Vagina (tissue), 2 donors: ENCODE measurements around the gene PRM3.

Source experiments
- POLR2A ChIP-seq, 2 donors: fragments of 450-650 bp; IDR thresholded peaks; one replicate each; pipeline ENCODE4 v1.6.1; 2017; ENCODE audit warnings: antibody characterized with exemption in 2 of 2, mild to moderate bottlenecking in 2 of 2, moderate library complexity in 2 of 2
- POLR2AphosphoS5 ChIP-seq, 2 donors: sonication (generic); formaldehyde crosslinking; IDR thresholded peaks; one replicate each; pipeline ENCODE4 v1.9.0; 2017; ENCODE audit warnings: antibody characterized with exemption in 2 of 2, mild to moderate bottlenecking in 2 of 2, low read depth in 1 of 2; ENCODE audit not compliant: insufficient read depth in 1 of 2
- TF ChIP-seq, protein P1 (sequence below), 3 experiments: fragments of 450-650 bp in 2 of 3; fragments of 200-600 bp in 1 of 3; sonication (generic) in 1 of 3; IDR thresholded peaks; one replicate each; pipeline ENCODE4 v1.5.1; 2017 to 2019; ENCODE audit warnings: antibody characterized with exemption in 3 of 3, mild to moderate bottlenecking in 2 of 3, moderate library complexity in 2 of 3

DNA sequence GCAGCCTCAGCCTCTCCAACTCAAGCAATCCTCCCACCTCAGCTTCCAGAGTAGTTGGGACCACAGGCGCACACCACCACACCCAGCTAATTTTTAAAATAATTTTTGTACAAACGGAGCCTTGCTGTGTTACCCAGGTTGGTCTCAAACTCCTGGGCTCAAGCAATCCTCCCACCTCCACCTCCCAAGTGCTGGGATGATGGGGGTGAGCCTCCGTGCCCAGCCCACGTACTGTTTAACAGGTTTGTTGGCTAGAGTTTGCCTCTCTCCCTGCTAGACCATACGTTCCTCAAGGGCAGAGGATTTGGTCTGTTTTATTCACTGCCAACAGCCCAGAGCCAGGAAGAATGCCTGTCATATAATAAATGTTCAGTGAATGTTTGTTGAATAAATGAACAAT is 44.0 kb downstream of the PRM3 start:
- TF ChIP-seq, protein P1, sequence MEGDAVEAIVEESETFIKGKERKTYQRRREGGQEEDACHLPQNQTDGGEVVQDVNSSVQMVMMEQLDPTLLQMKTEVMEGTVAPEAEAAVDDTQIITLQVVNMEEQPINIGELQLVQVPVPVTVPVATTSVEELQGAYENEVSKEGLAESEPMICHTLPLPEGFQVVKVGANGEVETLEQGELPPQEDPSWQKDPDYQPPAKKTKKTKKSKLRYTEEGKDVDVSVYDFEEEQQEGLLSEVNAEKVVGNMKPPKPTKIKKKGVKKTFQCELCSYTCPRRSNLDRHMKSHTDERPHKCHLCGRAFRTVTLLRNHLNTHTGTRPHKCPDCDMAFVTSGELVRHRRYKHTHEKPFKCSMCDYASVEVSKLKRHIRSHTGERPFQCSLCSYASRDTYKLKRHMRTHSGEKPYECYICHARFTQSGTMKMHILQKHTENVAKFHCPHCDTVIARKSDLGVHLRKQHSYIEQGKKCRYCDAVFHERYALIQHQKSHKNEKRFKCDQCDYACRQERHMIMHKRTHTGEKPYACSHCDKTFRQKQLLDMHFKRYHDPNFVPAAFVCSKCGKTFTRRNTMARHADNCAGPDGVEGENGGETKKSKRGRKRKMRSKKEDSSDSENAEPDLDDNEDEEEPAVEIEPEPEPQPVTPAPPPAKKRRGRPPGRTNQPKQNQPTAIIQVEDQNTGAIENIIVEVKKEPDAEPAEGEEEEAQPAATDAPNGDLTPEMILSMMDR (IDR thresholded peaks at IDR 0.05) = no peak
- TF ChIP-seq POLR2AphosphoS5 (IDR thresholded peaks at IDR 0.05; ENCODE audit: insufficient read depth in 1 of 2, low read depth in 1 of 2) (no peak), POLR2A (IDR thresholded peaks at IDR 0.05) (no peak)
